HG03565 (cell line): ENCODE data around the gene RAB44.

ENCODE experiments used
- ATAC-seq: cut with Tn5 transposase; IDR thresholded peaks from one replicate; pipeline ENCODE4 v1.9.1; 2021; ENCODE audit warnings: mild to moderate bottlenecking, moderate library complexity; ENCODE audit not compliant: unreplicated experiment

RAB44 gene

GRCh38 chr6:36727505-36728021 lies 29.9 kb downstream of the RAB44 start:
- no peak for ATAC-seq

GRCh38 chr6:36728289-36729160 lies 30.9 kb downstream of the RAB44 start:
- no peak for ATAC-seq

- no peak for ATAC-seq
These were observed 31.5 kb downstream of the RAB44 start for GRCh38 chr6:36729161-36729524.

GRCh38 chr6:36730424-36731380 lies 33.1 kb downstream of the RAB44 start:
- ATAC-seq = no peak

- no peak for ATAC-seq
These were observed 34.1 kb downstream of the RAB44 start for GRCh38 chr6:36731622-36732310.

GRCh38 chr6:36733300-36733699 lies 35.7 kb downstream of the RAB44 start:
- ATAC-seq = no peak

GRCh38 chr6:36734486-36735060 lies 36.9 kb downstream of the RAB44 start:
- ATAC-seq = no peak

GRCh38 chr6:36735110-36736071 lies 37.8 kb downstream of the RAB44 start:
- no peak for ATAC-seq

- no peak for ATAC-seq
These were observed 39.6 kb downstream of the RAB44 start for GRCh38 chr6:36737043-36737785.

GRCh38 chr6:36738108-36738507 lies 40.5 kb downstream of the RAB44 start:
- no peak for ATAC-seq

- no peak for ATAC-seq
These were observed 42.6 kb downstream of the RAB44 start for GRCh38 chr6:36739947-36740817.

GRCh38 chr6:36740818-36741179 lies 43.2 kb downstream of the RAB44 start:
- ATAC-seq = no peak

GRCh38 chr6:36742146-36742545 lies 44.5 kb downstream of the RAB44 start:
- ATAC-seq = no peak

- ATAC-seq = no peak
These were observed 45.4 kb downstream of the RAB44 start for GRCh38 chr6:36743032-36743431.

- no peak for ATAC-seq
These were observed 46.1 kb downstream of the RAB44 start for GRCh38 chr6:36743538-36744303.

GRCh38 chr6:36744304-36744673 lies 46.7 kb downstream of the RAB44 start:
- ATAC-seq = no peak

GRCh38 chr6:36745283-36745682 lies 47.7 kb downstream of the RAB44 start:
- no peak for ATAC-seq
